Adipose tissue (tissue), 3 donors: ENCODE data around the gene TMEM52. TPM values are rescaled to one million over a fixed set of nuclear protein-coding genes. Genes with fewer than 3 reads are reported as not detected.
"Not testable (repeated sequence)": the region's sequence is repeated elsewhere in the genome, so short reads cannot be mapped to it uniquely, and the experiment has no call there.

Source experiments
- H3K27ac ChIP-seq: one replicate; pipeline ENCODE4 v1.5.1; 2013; ENCODE audit warnings: low read depth, low read length
- WGBS, 3 donors: extraction: QIAGEN DNeasy Blood & Tissue Kit; methylation state at CpG; one replicate each; pipeline ENCODE4 v1.1.7; 2013; 5-methylcytosine and 5-hydroxymethylcytosine counted together
- polyA plus RNA-seq, 3 donors: library from polyadenylated mRNA; stranded (reverse); fragments of 200-250 nt; gene quantifications; one replicate each; pipeline ENCODE4 v1.2.3, GENCODE V29; 2013
- donor health status: healthy with polysubstance abuse.
- donor health status: Bipolar disorder and iron deficiency.
- donor health status: healthy.

Gene TMEM52
- polyA plus RNA-seq, 3 donors = 1.5 to 182 (median 5.6) TPM

GRCh38 chr1:1889847-1890505 is 29.1 kb downstream of the TMEM52 start:
- 0 to 1% (median 0%) methylated on average over 47 to 88 of the region's 88 CpGs for WGBS, 3 donors

GRCh38 chr1:1889090-1889750 is 29.9 kb downstream of the TMEM52 start:
- WGBS, 3 donors = 7 to 28% (median 8%) methylated on average over 9 of the region's 9 CpGs
- H3K27ac ChIP-seq = no peak overlapping the region

More at GRCh38 chr1:1889847-1890505, 29.1 kb downstream of the TMEM52 start:
- peak overlapping the region; percentile 55 for H3K27ac ChIP-seq

GRCh38 chr1:1883890-1884289 is 35.2 kb downstream of the TMEM52 start:
- 72 to 85% (median 74%) methylated on average over 10 to 11 of the region's 11 CpGs for WGBS, 3 donors
- not testable (repeated sequence) for H3K27ac ChIP-seq

DNA sequence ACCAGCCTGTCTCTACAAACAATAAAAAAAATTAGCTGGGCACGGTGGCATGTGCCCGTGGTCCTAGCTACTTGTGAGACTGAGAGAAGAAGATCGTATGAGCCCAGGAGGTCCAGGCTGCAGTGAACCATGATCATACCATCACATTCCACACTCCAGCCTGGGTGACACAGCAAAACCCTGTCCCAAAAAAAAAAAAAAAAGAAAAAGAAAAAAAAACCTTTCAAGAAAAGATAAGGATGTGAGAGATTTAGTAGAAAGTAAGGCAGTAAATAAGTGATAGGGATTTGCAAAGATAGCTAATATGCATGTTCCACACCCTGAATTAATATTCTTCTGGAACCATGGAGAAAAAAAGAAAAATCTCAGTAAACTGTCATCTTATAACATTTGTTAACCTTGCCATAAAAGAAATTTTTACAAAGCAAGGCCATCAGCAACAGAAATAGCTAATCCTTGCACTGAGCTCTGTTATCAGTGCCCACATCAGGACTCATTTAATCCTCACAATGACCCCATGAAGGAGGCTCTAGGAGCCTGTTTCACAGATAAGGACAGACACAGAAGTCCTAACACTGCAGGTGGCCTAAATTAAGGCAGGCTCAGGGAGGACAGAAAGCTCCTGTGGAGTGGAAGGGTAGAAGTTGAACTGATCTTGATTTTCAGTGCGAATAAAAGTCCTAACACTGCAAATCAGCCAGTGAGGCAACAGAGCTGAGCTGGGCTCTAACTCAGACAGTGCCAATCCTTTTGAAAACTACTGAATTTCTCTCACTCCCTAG is 35.8 kb downstream of the TMEM52 start:
- H3K27ac ChIP-seq = no peak overlapping the region

DNA sequence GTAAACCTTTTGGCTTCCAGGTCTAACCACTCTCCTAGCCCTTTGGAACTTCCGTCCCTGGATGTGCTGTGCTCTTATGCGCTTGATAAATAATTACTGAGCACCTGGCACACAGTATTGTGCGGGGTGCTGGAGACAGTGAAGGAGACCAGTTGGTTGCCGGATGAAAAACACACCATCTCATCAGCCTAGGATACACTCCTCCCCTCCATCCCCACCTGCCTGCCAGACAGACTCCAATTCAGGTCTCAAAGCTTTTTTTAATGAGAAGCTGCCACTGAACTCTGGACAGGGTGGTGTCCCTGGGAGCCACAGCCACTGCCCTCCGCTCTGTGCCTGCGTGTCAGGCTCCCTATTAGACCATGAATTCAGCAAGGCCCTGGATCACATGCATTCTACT is 37.4 kb downstream of the TMEM52 start:
- WGBS, 3 donors = 63 to 88% (median 81%) methylated on average over 6 of the region's 6 CpGs
- H3K27ac ChIP-seq = no peak overlapping the region

More for the DNA sequence above, 35.8 kb downstream of the TMEM52 start:
- 42 to 51% (median 48%) methylated on average over 4 of the region's 4 CpGs for WGBS, 3 donors

DNA sequence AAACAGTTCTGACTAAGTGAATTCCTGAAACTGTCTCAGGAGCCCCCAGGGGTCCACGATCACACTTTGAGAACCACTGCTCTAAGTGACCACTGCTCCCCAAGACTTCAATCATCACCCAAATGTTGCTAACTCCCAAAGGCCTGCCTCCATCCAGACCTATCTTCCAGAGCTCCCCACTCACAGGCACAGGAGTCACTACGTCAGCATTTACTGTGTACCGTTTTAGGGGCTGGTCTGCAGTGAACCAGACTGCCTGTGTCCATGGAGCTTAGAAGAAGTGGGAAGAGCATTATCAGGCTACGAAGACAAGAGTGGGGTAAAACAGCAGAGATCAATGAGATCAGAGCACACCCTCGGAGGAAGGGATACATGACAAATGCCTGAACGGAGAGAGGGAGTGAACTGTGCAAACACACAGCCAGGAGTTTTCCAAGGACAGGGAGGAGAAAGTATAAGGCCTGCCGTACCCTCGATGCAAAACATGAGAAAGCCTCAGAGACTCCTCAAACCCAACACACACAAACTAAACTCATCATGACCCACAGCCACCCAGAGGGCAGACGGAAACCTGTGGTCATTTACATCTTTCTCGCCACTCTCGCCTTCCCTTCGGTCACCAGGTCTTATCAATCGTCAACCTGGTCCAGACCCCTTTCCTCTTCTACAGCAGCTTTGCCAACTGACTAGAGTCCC is 38.3 kb downstream of the TMEM52 start:
- 42 to 57% (median 51%) methylated on average over 13 of the region's 13 CpGs for WGBS, 3 donors
- H3K27ac ChIP-seq = no peak overlapping the region

DNA sequence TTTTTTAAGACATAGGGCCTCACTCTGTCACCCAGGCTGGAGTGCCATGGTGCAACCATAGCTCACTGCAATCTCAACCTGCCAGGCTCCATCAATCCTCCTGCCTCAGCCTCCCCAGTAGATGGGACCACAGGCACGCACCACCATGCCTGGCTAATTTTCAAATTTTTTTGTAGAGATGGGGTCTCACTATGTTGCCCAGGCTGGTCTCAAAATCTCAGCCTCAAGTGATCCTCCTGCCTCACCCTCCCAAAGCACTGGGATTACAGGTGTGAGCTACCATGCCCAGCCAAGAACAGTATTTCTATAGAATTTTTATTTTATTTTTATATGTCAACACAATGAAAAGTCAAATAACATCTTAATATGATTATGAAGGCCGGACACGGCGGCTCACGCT is 39.1 kb downstream of the TMEM52 start:
- H3K27ac ChIP-seq = no peak overlapping the region
- WGBS, 3 donors = 94 to 96% (median 94%) methylated on average over 5 of the region's 5 CpGs

- H3K27ac ChIP-seq = no peak overlapping the region
- 84 to 88% (median 87%) methylated on average over 5 of the region's 5 CpGs for WGBS, 3 donors
Observed at GRCh38 chr1:1877865-1878436, 41.1 kb downstream of the TMEM52 start.

DNA sequence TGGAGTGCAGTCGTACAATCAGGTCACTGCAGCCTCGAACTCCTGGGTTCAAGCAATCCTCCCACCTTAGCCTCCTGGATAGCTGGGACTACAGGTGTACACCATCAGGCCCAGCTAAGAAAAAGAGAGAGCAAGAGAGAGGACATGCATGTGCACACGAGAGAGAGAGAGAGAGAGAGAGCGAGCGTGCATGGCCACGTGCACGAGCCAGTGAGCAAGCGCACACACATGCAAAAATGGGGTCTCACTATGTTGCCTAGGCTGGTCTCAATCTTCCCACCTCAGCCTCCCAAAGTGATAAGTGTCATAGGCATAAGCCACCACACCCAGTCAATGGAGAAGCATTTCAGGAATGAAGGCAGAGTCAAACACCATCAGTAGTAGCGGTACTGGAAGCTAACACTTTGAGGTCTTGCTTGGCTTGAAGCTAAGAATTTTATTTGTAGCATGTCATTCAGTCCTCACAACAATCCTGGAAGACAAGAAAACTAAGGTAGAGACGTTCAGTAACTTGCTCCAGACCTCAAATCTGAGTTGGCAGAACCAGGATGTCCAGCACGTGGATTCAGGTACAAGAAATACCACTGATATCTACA is 42.6 kb downstream of the TMEM52 start:
- WGBS, 3 donors = 80 to 83% (median 80%) methylated on average over 11 of the region's 11 CpGs
- H3K27ac ChIP-seq = no peak overlapping the region

DNA sequence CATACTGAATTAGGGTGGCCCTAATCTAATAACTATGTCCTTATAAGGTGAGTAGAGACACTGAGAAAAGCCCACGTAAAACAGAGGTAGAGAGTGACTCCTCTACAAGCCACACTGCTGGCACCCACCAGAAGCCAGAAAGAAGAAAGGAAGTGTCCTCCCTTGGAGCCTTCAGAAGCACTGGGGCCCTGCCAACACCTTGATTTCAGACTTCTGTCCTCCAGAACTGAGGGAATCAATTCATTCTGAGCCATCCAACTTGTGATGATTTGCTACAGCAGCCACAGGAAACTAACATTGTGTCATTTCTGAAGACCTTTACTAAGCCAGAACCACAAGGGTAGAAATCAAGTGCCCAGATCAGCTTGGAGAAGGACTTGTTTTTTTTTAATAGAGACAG is 43.1 kb downstream of the TMEM52 start:
- WGBS, 3 donors = 67 to 80% (median 70%) methylated on average over 1 of the region's 1 CpG
- no peak overlapping the region for H3K27ac ChIP-seq

DNA sequence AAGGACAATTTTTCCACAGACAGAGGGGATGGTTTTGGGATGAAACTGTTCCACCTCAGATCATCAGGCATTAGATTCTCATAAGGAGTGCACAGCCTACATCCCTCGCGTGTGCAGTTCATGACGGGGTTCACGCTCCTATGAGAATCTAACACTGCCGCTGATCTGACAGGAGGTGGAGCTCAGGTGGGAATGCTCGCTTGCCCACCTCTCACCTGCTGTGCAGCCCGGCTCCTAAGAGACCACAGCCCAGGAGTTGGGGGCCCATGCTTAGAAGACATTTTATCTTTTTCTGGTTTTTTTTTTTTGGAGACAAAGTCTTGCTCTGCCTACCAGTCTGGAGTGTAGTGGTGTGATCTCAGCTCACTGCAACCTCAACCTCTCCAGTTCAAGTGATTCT is 44.2 kb downstream of the TMEM52 start:
- no peak overlapping the region for H3K27ac ChIP-seq
- 94 to 96% (median 94%) methylated on average over 7 of the region's 7 CpGs for WGBS, 3 donors

GRCh38 chr1:1873186-1873585 is 45.9 kb downstream of the TMEM52 start:
- 65 to 76% (median 69%) methylated on average over 2 of the region's 2 CpGs for WGBS, 3 donors
- H3K27ac ChIP-seq = no peak overlapping the region

DNA sequence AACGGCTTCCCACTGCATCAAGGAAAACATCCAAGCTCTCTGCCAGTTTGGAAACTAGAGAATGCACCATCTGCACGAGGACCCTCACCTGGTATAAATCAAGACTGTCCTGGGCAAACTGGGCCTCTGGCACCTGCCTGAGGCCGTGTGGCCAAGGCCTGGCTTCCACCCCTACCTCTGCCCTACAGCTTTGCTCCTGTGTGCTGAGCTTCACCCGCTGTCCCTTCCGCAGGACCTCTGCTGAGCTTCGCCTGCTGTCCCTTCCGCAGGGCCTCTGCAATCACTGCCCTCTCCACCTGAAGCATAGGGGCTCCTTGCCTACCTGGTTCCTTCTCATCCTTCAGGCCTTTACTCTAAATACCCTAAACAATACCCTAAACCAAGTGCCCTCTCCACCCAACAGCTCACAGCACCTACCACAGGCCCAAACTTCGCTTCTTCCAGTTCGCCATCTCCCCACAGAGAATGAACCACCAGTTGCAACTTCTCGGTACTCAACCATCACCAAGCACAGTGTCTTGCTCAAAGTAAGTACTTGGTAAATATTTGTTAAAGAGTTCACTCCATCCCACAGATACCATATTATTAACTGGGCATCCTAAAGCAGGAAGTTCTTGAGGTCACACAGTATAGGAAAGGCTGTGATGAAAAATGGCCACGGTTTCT is 46.6 kb downstream of the TMEM52 start:
- no peak overlapping the region for H3K27ac ChIP-seq
- WGBS, 3 donors = 81 to 89% (median 84%) methylated on average over 11 of the region's 11 CpGs

GRCh38 chr1:1869469-1869868 is 49.6 kb downstream of the TMEM52 start:
- H3K27ac ChIP-seq = no peak overlapping the region
- WGBS, 3 donors = 34 to 51% (median 43%) methylated on average over 4 of the region's 4 CpGs
